Natural killer cell (primary cell): Measurements from ENCODE around the gene VCL. TPM values are rescaled to one million over a fixed set of nuclear protein-coding genes. Genes with fewer than 3 reads are reported as not detected.

Source experiments
- ATAC-seq, 3 donors: fragments of 150-1000 bp in 2 of 3; fragments of 200-7000 bp in 1 of 3; cut with Tn5 transposase; 1 replicate in 1 of 3; 2 replicates in 2 of 3; pipeline ENCODE4 v1.10.0; 2021; ENCODE audit warnings: mild to moderate bottlenecking in 2 of 3, moderate library complexity in 2 of 3
- DNase-seq, 2 donors: peaks; one replicate each; pipeline versions ENCODE4 v3.0.0 to v3.0.0-alpha.2; 2013 to 2021; ENCODE audit warnings: mixed read lengths in 1 of 2
- H3K27ac ChIP-seq: one replicate; pipeline ENCODE4 v1.5.1; 2013; ENCODE audit warnings: mild to moderate bottlenecking, low read length
- H3K27me3 ChIP-seq: one replicate; pipeline ENCODE4 v1.6.1; 2013; ENCODE audit warnings: low read length; ENCODE audit not compliant: control insufficient read depth, insufficient read depth
- H3K36me3 ChIP-seq: one replicate; pipeline ENCODE4 v1.6.1; 2013; ENCODE audit warnings: low read length; ENCODE audit not compliant: control insufficient read depth, insufficient read depth
- H3K4me1 ChIP-seq: one replicate; pipeline ENCODE4 v1.6.1; 2013; ENCODE audit warnings: low read length; ENCODE audit not compliant: control insufficient read depth, insufficient read depth
- H3K4me3 ChIP-seq: one replicate; pipeline ENCODE4 v1.5.1; 2013; ENCODE audit warnings: low read length
- H3K9me3 ChIP-seq: one replicate; pipeline ENCODE4 v1.6.1; 2013; ENCODE audit warnings: low read length; ENCODE audit not compliant: control insufficient read depth, insufficient read depth
- H3K27ac Mint-ChIP-seq, 2 donors: one replicate each; pipeline ENCODE4 v1.8.0; 2022; ENCODE audit warnings: mild to moderate bottlenecking in 2 of 2, mixed read lengths in 2 of 2, moderate library complexity in 1 of 2
- H3K27me3 Mint-ChIP-seq, 2 donors: one replicate each; pipeline ENCODE4 v1.8.0; 2022; ENCODE audit warnings: low read depth in 2 of 2, mixed read lengths in 2 of 2
- H3K36me3 Mint-ChIP-seq: one replicate; pipeline ENCODE4 v1.8.0; 2022; ENCODE audit warnings: mixed read lengths
- H3K4me1 Mint-ChIP-seq, 2 donors: one replicate each; pipeline ENCODE4 v1.8.0; 2022; ENCODE audit warnings: mixed read lengths in 2 of 2
- H3K4me3 Mint-ChIP-seq: one replicate; pipeline ENCODE4 v1.8.0; 2022; ENCODE audit warnings: mild to moderate bottlenecking, moderate library complexity, mixed read lengths
- H3K9me3 Mint-ChIP-seq, 2 donors: one replicate each; pipeline ENCODE4 v1.8.0; 2022; ENCODE audit warnings: mixed read lengths in 2 of 2
- WGBS: methylation state at CpG from one replicate; pipeline ENCODE4 v1.1.7; 2013; ENCODE audit warnings: missing lambda C conversion rate; ENCODE audit not compliant: insufficient coverage; 5-methylcytosine and 5-hydroxymethylcytosine counted together
- intact Hi-C: fragments of 100-400 bp; cut with micrococcal nuclease; formaldehyde crosslinking; loops from one replicate; pipeline ENCODE4 v1.14.2; 2022
- total RNA-seq, 4 donors: library from RNA; stranded (reverse); fragments of 120-200 nt in 1 of 4; gene quantifications; one replicate each; pipeline versions ENCODE4 v1.2.3 to v1.2.4, GENCODE V29; 2013 to 2022
- TF ChIP-seq, protein P1 (sequence below): fragments of 200-600 bp; IDR thresholded peaks from one replicate; pipeline ENCODE4 v1.8.0; 2022; ENCODE audit warnings: antibody characterized with exemption

The VCL gene
- total RNA-seq, 3 donors from 2014 or later (not counting 1 experiment from before 2014, with no cell fraction given) = 121 to 145 (median 122) TPM

DNA sequence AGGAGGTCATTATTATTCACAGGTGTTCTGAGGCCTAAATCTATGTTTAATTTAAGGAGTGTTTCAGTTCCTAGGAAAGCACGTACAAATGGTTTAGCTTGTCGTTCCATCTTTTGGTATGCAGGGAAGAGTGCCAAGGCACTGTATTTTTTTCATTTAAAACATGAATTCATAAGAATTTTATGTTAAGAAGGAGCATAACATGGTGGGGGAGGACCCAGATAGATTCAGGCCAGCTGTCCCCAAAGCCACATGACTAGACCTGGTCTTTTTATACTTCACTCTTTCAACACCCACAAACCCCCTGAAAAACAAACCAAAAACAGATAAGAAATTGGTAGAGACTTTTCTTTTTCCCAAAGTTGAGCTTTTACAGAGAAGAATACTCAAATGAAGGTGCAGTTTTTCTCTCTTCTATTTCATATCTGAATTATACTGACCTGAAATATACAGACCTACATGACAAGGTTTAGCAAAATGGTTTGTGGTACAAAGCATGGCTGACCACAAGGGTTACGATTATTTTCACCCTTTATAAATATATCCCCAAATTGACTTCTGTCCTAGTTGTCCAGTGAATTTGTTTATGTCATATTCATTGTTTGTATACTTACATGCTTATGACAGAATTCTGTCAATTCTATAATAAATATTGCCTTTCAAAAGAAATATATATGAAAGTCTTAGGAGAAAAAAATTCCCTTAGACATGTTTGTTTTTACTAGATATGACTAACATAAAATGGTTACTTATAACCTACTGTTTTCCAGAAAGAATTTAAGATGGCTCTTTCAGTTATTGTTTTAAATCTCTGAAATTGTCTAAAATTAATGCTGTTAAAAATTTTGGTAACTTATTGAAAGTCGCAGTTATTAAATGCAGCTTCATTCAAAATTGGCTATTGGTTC, 81.4 kb downstream of the VCL start:
- 76% methylated on average over 3 of the region's 4 CpGs for WGBS
- TF ChIP-seq, protein P1, sequence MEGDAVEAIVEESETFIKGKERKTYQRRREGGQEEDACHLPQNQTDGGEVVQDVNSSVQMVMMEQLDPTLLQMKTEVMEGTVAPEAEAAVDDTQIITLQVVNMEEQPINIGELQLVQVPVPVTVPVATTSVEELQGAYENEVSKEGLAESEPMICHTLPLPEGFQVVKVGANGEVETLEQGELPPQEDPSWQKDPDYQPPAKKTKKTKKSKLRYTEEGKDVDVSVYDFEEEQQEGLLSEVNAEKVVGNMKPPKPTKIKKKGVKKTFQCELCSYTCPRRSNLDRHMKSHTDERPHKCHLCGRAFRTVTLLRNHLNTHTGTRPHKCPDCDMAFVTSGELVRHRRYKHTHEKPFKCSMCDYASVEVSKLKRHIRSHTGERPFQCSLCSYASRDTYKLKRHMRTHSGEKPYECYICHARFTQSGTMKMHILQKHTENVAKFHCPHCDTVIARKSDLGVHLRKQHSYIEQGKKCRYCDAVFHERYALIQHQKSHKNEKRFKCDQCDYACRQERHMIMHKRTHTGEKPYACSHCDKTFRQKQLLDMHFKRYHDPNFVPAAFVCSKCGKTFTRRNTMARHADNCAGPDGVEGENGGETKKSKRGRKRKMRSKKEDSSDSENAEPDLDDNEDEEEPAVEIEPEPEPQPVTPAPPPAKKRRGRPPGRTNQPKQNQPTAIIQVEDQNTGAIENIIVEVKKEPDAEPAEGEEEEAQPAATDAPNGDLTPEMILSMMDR = no peak
- H3K9me3 Mint-ChIP-seq = no peaks in the 10 kb centered on the region
- Histone ChIP-seq H3K4me1 (peaks cover 9% of the 10 kb centered on the region), H3K4me3 (no peak overlapping the region), H3K9me3 (no peaks in the 10 kb centered on the region), H3K27me3 (no peaks in the 10 kb centered on the region), H3K27ac (no peak overlapping the region), H3K36me3 (peaks cover 20% of the 10 kb centered on the region)
- ATAC-seq (no peak), DNase-seq (no peak)
- intact Hi-C loops = loop anchor here (2.0 to 5.0 kb wide), 2 partner anchors 122 to 304 kb away; no protein-coding TSS in a partner anchor
- no peaks in the 10 kb centered on the region for H3K27me3 Mint-ChIP-seq
- H3K4me1 Mint-ChIP-seq = peaks cover 55 to 59% of the 10 kb centered on the region in 2 donors
- H3K36me3 Mint-ChIP-seq = peaks cover 7% of the 10 kb centered on the region
- H3K4me3 Mint-ChIP-seq = peak overlapping the region; percentile 83
- H3K27ac Mint-ChIP-seq = peak overlapping the region; percentile 78 to 82

DNA sequence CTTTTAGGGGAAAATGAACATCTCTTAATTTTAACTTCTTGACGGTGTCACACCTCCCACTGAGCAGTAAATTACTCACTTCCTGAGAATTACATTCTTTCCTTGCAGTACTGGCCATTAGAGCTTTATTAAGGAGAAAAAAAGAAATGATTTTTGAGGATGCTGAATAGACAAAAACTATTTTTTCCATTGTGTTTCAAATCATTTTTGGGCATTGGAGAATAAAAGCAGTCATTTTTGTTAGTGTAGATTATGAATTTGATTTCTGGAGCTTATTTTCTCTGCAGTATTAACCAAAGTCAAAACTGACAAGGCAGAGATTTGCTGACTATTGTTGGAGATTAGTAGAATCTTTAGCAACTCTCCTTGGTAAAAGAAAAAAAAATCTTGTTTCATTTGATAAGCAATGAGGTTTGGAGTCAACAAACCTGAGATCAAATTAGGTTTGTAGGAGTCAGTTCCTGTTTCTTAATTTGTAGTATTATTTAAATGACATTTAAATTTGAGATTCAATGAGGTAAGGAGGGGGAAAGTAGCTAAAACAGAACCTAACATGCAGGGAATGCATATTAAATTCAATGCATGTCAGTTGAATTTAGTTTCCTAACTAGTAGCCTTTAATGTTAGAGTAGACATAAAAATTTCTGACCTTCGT, 82.1 kb downstream of the VCL start:
- no peaks in the 10 kb centered on the region for H3K9me3 Mint-ChIP-seq
- Histone ChIP-seq H3K27me3 (no peaks in the 10 kb centered on the region), H3K36me3 (peaks cover 20% of the 10 kb centered on the region), H3K27ac (no peak overlapping the region), H3K4me3 (no peak overlapping the region), H3K9me3 (no peaks in the 10 kb centered on the region), H3K4me1 (peaks cover 9% of the 10 kb centered on the region)
- no peaks in the 10 kb centered on the region for H3K27me3 Mint-ChIP-seq
- intact Hi-C loops = loop anchor here (2.0 to 5.0 kb wide), 2 partner anchors 123 to 305 kb away; no protein-coding TSS in a partner anchor
- H3K27ac Mint-ChIP-seq = peak overlapping the region; percentile 78 to 82
- no peak for DNase-seq
- no CpG with 5 or more reads among the region's 2 CpGs for whole genome bisulfite sequencing
- TF ChIP-seq, protein P1 = no peak
- peaks cover 7% of the 10 kb centered on the region for H3K36me3 Mint-ChIP-seq
- peak overlapping the region; percentile 75 for H3K4me3 Mint-ChIP-seq
- H3K4me1 Mint-ChIP-seq = peaks cover 58 to 62% of the 10 kb centered on the region in 2 donors
- peak in 2 of 3 donors; percentile 41 to 48 for ATAC-seq

DNA sequence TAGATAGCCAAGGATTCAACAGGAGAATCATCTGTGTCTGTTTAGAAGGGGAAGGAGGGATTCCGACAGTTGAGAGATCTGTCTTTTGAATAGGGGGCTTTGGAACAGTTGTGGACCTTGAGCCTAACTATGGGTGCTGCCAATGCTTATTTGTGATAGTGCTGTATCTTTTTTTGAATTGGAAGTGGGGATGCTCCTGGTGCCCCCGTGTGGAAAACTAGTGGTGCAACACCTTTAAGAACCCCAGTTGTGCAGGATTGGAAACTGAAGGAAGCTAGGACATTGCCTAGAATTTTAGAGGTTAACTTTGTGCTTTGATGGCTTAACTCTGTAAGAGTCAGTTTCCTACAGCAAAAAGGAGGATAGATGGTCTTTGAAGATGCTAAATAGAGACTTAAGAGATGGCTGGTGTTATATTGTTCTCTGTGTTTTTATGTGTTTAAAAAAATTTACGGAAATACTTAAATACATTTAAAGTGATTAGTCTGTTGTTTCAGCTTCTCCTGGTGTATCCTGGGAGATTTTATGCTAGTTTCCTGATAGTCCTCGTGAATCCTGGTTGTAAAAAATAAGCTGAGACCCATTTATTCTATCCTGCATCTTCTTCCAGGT, 83.4 kb downstream of the VCL start:
- DNase-seq (peak in 1 of 2 donors; percentile 72), ATAC-seq (peak in 2 of 3 donors; percentile 49 to 60)
- Mint-ChIP-seq H3K27ac (peak overlapping the region; percentile 24 to 71), H3K27me3 (no peaks in the 10 kb centered on the region), H3K9me3 (no peaks in the 10 kb centered on the region), H3K4me1 (peaks cover 55 to 65% of the 10 kb centered on the region in 2 donors), H3K36me3 (peaks cover 1% of the 10 kb centered on the region), H3K4me3 (no peak overlapping the region)
- Histone ChIP-seq H3K27me3 (no peaks in the 10 kb centered on the region), H3K27ac (no peak overlapping the region), H3K4me3 (no peak overlapping the region), H3K9me3 (no peaks in the 10 kb centered on the region), H3K4me1 (peaks cover 9% of the 10 kb centered on the region), H3K36me3 (peaks cover 14% of the 10 kb centered on the region)
- WGBS = 65% methylated on average over 3 of the region's 4 CpGs
- TF ChIP-seq, protein P1 = peak; percentile 47
- intact Hi-C loops = loop anchor here (1.0 kb wide), 1 partner anchor 195 kb away; no protein-coding TSS in a partner anchor
